ENCODE results near the gene ABLIM3. TPM values are rescaled to one million over a fixed set of nuclear protein-coding genes. Genes with fewer than 3 reads are reported as not detected.

ABLIM3 gene
- total and polyA plus RNA-seq, 2 of the 13 experiments (the other 11 are each of a cell fraction or from before 2014, with no cell fraction given) = 0.53 to 6.3 TPM

DNA sequence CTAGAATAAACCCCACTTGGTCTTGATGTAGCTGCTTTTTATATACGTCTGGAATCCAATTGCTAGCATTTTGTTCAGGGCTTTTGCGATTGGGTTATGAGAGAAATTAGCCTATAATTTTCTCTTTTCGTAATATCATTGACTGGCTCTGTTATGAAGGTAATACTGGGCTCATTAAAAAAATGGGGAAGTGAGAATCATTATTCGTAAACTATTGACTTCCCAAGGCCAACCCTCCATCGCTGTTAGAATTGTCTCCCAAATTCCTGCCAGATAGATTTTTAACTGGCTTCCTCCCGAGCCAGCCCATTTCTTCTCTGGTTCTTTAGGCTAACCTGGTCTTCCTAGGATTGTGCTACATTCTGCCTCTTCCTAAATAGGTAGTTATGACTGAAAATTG, 168.1 kb downstream of the ABLIM3 start:
- Histone ChIP-seq H3K9me3 (ENCODE audit: low read length) (no peaks in the 10 kb centered on the region), H3K27ac (ENCODE audit: extremely low read length, insufficient read depth, low read length) (no peak overlapping the region), H3K9ac (ENCODE audit: insufficient read depth, low read depth, low read length) (no peak overlapping the region), H3K4me2 (ENCODE audit: low read depth, low read length) (no peak overlapping the region), H2AFZ (ENCODE audit: low read length) (no peak overlapping the region), H3K4me3 (replicated peaks in 1 of 3; ENCODE audit: insufficient read depth in 1 of 3, low read depth in 2 of 3, low read length in 3 of 3) (no peak overlapping the region), H3K79me2 (ENCODE audit: insufficient read depth, low read length) (no peaks in the 10 kb centered on the region), H3K36me3 (replicated peaks in 1 of 2; ENCODE audit: control insufficient read depth in 1 of 2, insufficient read depth in 2 of 2, low read length in 2 of 2) (no peaks in the 10 kb centered on the region), H4K20me1 (ENCODE audit: insufficient read depth, low read length) (no peaks in the 10 kb centered on the region), H3K4me1 (ENCODE audit: insufficient read depth, low read length) (no peaks in the 10 kb centered on the region), H3K27me3 (ENCODE audit: control insufficient read depth in 1 of 2, insufficient read depth in 2 of 2, low read length in 2 of 2) (no peaks in the 10 kb centered on the region; a peak in 1 of 5 replicates)
- in situ Hi-C loops (cut with HindIII; ENCODE audit: extremely low pct_ligation_motif_present, low pct_unique_long_range_greater_than_20kb) (no loop called here), intact Hi-C loops (cut with micrococcal nuclease; ENCODE audit: unreplicated experiment) (no loop called here)
- POLR2A ChIA-PET = no interaction called here
- no peak for TF ChIP-seq AGO1 (IDR thresholded peaks at IDR 0.05; ENCODE audit: low read depth, low read length, poor library complexity, severe bottlenecking)
- TF ChIP-seq, protein P1, sequence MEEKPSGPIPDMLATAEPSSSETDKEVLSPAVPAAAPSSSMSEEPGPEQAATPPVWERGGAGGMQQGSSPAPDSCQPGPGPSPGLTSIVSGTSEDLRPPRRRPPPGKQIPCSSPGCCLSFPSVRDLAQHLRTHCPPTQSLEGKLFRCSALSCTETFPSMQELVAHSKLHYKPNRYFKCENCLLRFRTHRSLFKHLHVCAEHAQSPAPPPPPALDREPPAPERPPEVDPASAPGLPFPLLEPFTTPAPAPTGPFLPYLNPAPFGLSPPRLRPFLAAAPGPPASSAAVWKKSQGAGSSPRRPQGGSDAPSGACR (CRISPR knock-in tag; IDR thresholded peaks at IDR 0.05) = no peak
- no peak for TF ChIP-seq ZNF768 (CRISPR knock-in tag; IDR thresholded peaks at IDR 0.05)
- TF ChIP-seq, protein P2, sequence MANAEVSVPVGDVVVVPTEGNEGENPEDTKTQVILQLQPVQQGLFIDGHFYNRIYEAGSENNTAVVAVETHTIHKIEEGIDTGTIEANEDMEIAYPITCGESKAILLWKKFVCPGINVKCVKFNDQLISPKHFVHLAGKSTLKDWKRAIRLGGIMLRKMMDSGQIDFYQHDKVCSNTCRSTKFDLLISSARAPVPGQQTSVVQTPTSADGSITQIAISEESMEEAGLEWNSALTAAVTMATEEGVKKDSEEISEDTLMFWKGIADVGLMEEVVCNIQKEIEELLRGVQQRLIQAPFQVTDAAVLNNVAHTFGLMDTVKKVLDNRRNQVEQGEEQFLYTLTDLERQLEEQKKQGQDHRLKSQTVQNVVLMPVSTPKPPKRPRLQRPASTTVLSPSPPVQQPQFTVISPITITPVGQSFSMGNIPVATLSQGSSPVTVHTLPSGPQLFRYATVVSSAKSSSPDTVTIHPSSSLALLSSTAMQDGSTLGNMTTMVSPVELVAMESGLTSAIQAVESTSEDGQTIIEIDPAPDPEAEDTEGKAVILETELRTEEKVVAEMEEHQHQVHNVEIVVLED (CRISPR knock-in tag; IDR thresholded peaks at IDR 0.05; ENCODE audit: borderline replicate concordance) = no peak
- TF ChIP-seq, protein P3, sequence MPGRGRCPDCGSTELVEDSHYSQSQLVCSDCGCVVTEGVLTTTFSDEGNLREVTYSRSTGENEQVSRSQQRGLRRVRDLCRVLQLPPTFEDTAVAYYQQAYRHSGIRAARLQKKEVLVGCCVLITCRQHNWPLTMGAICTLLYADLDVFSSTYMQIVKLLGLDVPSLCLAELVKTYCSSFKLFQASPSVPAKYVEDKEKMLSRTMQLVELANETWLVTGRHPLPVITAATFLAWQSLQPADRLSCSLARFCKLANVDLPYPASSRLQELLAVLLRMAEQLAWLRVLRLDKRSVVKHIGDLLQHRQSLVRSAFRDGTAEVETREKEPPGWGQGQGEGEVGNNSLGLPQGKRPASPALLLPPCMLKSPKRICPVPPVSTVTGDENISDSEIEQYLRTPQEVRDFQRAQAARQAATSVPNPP (CRISPR knock-in tag; IDR thresholded peaks at IDR 0.05) = no peak
- no peak for TF ChIP-seq RAD21 (CRISPR knock-in tag; IDR thresholded peaks at IDR 0.05)
- no peak for TF ChIP-seq JUND (CRISPR knock-in tag; IDR thresholded peaks at IDR 0.05)
- TF ChIP-seq, protein P4, sequence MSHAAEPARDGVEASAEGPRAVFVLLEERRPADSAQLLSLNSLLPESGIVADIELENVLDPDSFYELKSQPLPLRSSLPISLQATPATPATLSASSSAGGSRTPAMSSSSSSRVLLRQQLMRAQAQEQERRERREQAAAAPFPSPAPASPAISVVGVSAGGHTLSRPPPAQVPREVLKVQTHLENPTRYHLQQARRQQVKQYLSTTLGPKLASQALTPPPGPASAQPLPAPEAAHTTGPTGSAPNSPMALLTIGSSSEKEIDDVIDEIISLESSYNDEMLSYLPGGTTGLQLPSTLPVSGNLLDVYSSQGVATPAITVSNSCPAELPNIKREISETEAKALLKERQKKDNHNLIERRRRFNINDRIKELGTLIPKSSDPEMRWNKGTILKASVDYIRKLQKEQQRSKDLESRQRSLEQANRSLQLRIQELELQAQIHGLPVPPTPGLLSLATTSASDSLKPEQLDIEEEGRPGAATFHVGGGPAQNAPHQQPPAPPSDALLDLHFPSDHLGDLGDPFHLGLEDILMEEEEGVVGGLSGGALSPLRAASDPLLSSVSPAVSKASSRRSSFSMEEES (CRISPR knock-in tag; IDR thresholded peaks at IDR 0.05) = no peak
- TF ChIP-seq BHLHE40 (IDR thresholded peaks at IDR 0.05; ENCODE audit: low read length) = no peak
- TF ChIP-seq ZFP1 (CRISPR knock-in tag; IDR thresholded peaks at IDR 0.05) = no peak
- no peak for TF ChIP-seq TOPORS (CRISPR knock-in tag; IDR thresholded peaks at IDR 0.05)
- no peak for TF ChIP-seq ZNF816 (CRISPR knock-in tag; IDR thresholded peaks at IDR 0.05; ENCODE audit: borderline replicate concordance)
- TF ChIP-seq ATF1 (CRISPR knock-in tag; IDR thresholded peaks at IDR 0.05) = no peak
- TF ChIP-seq, protein P5, sequence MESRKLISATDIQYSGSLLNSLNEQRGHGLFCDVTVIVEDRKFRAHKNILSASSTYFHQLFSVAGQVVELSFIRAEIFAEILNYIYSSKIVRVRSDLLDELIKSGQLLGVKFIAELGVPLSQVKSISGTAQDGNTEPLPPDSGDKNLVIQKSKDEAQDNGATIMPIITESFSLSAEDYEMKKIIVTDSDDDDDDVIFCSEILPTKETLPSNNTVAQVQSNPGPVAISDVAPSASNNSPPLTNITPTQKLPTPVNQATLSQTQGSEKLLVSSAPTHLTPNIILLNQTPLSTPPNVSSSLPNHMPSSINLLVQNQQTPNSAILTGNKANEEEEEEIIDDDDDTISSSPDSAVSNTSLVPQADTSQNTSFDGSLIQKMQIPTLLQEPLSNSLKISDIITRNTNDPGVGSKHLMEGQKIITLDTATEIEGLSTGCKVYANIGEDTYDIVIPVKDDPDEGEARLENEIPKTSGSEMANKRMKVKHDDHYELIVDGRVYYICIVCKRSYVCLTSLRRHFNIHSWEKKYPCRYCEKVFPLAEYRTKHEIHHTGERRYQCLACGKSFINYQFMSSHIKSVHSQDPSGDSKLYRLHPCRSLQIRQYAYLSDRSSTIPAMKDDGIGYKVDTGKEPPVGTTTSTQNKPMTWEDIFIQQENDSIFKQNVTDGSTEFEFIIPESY (CRISPR knock-in tag; IDR thresholded peaks at IDR 0.05) = no peak
- DNase-seq (ENCODE audit: low spot score) (no peak), FAIRE-seq (no peak), ATAC-seq (no peak)
- WGBS (ENCODE audit: low lambda C conversion rate) = 70% methylated on average over 6 of the region's 6 CpGs
- CTCF ChIA-PET (ENCODE audit: low intra/inter-chr PET ratio, low total read pairs) = no interaction called here
- BruUV-seq (replicated peaks) = no TSS peak
